Parathyroid adenoma (tissue), 2 donors: ENCODE results near the gene VPS50.

ENCODE experiments used
- H2AFZ ChIP-seq: fragments of 300-600 bp; sonication (generic); one replicate; pipeline ENCODE4 v1.7.0; 2017; ENCODE audit warnings: antibody characterized with exemption, mild to moderate bottlenecking
- H3K27ac ChIP-seq: fragments of 300-600 bp; sonication (generic); one replicate; pipeline ENCODE4 v1.7.0; 2017
- H3K27me3 ChIP-seq: fragments of 300-600 bp; sonication (generic); one replicate; pipeline ENCODE4 v1.7.0; 2017; ENCODE audit warnings: low read length; ENCODE audit not compliant: control insufficient read depth, insufficient read depth
- H3K36me3 ChIP-seq: fragments of 300-600 bp; sonication (generic); one replicate; pipeline ENCODE4 v1.7.0; 2017; ENCODE audit warnings: low read length; ENCODE audit not compliant: control insufficient read depth, insufficient read depth
- H3K4me1 ChIP-seq: fragments of 300-600 bp; sonication (generic); one replicate; pipeline ENCODE4 v1.7.0; 2017; ENCODE audit warnings: control low read depth
- H3K4me2 ChIP-seq: fragments of 300-600 bp; sonication (generic); one replicate; pipeline ENCODE4 v1.7.0; 2017; ENCODE audit warnings: low read length
- H3K4me3 ChIP-seq: fragments of 300-600 bp; sonication (generic); one replicate; pipeline ENCODE4 v1.7.0; 2017; ENCODE audit warnings: low read depth, low read length
- H3K79me2 ChIP-seq: fragments of 300-600 bp; sonication (generic); one replicate; pipeline ENCODE4 v1.7.0; 2017; ENCODE audit warnings: control low read depth
- H3K9ac ChIP-seq: fragments of 300-600 bp; sonication (generic); one replicate; pipeline ENCODE4 v1.7.0; 2017; ENCODE audit warnings: mild to moderate bottlenecking
- H3K9me3 ChIP-seq: fragments of 300-600 bp; sonication (generic); one replicate; pipeline ENCODE4 v1.7.0; 2017; ENCODE audit warnings: low read length; ENCODE audit not compliant: control insufficient read depth
- CTCF ChIP-seq: fragments of 300-600 bp; sonication (generic); IDR thresholded peaks from one replicate; pipeline ENCODE4 v1.7.0; 2017; ENCODE audit warnings: antibody characterized with exemption, mild to moderate bottlenecking
- donor health status: primary hyperparathyroidism.

Gene VPS50

GRCh38 chr7:93373537-93373936 is 141.4 kb downstream of the VPS50 start:
- Histone ChIP-seq H3K36me3 (no peaks in the 10 kb centered on the region), H3K79me2 (no peaks in the 10 kb centered on the region)
- TF ChIP-seq CTCF: no peak

DNA sequence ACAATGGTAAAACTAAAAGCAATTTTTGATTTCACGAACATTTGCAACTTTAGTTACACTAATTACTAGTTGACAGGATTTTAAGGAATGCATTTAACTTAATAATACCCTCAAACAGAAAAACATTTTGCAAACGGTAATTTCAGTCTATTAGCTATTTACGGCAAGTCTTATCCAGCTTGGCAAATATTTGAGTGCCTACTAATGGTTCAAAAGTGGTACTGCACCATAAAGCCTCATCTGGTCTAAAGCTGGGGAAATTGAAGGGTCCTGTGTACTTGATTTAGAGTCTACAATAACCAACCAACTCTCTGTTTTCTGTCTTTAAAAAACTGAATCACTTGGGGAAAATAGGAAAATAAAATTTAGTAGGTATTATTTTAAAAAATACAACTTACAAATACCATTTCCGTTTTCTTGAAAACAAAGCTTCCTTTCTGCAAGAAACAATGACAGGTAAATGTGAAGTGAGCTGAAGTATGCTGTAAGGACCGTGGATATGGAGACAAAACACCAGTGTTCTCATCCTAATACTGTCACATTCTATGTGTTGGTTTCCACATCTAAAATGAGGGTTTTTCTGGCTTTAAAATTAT is 142.3 kb downstream of the VPS50 start:
- Histone ChIP-seq H3K9ac (no peak overlapping the region), H2AFZ (peak overlapping the region; percentile 5), H3K4me1 (no peaks in the 10 kb centered on the region), H3K27ac (no peak overlapping the region), H3K36me3 (no peaks in the 10 kb centered on the region), H3K79me2 (no peaks in the 10 kb centered on the region), H3K4me3 (no peak overlapping the region), H3K9me3 (no peaks in the 10 kb centered on the region), H3K27me3 (no peaks in the 10 kb centered on the region), H3K4me2 (no peak overlapping the region)
- TF ChIP-seq CTCF: peak; percentile 53

More at GRCh38 chr7:93373537-93373936, 141.4 kb downstream of the VPS50 start:
- Histone ChIP-seq H3K9me3 (no peaks in the 10 kb centered on the region), H3K9ac (no peak overlapping the region), H3K4me3 (no peak overlapping the region), H3K27me3 (no peaks in the 10 kb centered on the region), H3K4me1 (no peaks in the 10 kb centered on the region), H3K27ac (no peak overlapping the region), H2AFZ (no peak overlapping the region), H3K4me2 (no peak overlapping the region)

DNA sequence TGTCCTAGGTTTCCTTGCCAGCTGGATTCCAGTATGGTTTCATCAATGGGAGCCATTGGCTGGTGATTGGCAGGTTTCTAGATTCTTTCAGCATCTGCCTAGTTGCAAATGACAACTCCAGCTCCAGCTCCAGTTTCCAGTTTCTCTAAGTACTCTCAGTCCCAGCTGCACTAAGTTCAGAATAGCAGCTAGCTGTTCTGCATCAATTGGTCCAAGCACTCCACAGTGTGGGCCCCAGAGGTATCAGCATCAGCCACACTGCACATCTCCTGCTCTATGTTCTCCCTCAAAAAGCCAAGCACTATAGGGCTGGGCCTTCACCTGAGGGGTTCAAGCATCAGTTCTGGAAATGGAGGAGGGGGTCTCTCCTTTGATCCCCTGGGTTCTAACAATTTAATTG is 143.4 kb downstream of the VPS50 start:
- H2AFZ ChIP-seq: no peak overlapping the region

DNA sequence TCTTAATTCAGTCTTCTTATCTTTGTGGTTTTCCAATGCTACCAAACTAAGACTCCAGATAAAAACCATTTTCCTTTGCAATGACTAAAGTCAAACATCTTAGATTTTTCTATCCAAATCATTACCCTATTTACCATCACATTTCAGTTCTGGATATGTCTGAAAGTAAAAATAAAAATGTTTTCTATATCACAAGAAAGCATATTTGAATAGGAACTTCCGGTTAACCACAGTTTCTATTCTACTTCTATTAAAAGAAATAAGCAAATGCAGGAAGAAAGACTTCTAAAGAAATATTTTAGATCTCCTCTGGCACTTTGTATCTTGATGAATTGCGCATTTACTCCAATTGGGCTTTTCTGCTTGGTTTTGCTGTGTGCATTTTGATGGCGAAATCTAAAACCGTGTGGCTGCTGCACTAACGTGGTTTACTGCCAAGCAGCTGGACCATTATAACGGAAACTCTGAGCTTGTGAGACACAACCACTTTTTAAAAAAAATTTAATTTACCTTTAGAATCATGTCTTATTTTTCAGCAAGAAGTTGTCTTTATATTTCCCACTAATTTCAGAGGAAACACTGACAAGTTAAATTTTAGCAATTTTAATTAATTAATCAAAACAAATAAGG is 146.1 kb downstream of the VPS50 start:
- Histone ChIP-seq H3K27ac (no peak overlapping the region), H3K4me1 (no peaks in the 10 kb centered on the region), H3K9ac (no peak overlapping the region), H3K4me3 (no peak overlapping the region), H3K79me2 (no peaks in the 10 kb centered on the region), H3K36me3 (no peaks in the 10 kb centered on the region), H3K27me3 (no peaks in the 10 kb centered on the region), H2AFZ (no peak overlapping the region), H3K4me2 (no peak overlapping the region), H3K9me3 (no peaks in the 10 kb centered on the region)
- no peak for TF ChIP-seq CTCF

More for the DNA sequence above, 143.4 kb downstream of the VPS50 start:
- no peak overlapping the region for H3K27ac ChIP-seq
- H3K9me3 ChIP-seq: no peaks in the 10 kb centered on the region
- no peaks in the 10 kb centered on the region for H3K79me2 ChIP-seq
- no peak for TF ChIP-seq CTCF
- H3K9ac ChIP-seq: no peak overlapping the region
- no peaks in the 10 kb centered on the region for H3K27me3 ChIP-seq
- no peaks in the 10 kb centered on the region for H3K4me1 ChIP-seq
- no peaks in the 10 kb centered on the region for H3K36me3 ChIP-seq
- H3K4me3 ChIP-seq: no peak overlapping the region
- no peak overlapping the region for H3K4me2 ChIP-seq

- no peak overlapping the region for H3K27ac ChIP-seq
- H3K4me1 ChIP-seq: no peaks in the 10 kb centered on the region
- no peaks in the 10 kb centered on the region for H3K27me3 ChIP-seq
- no peaks in the 10 kb centered on the region for H3K36me3 ChIP-seq
- no peak for TF ChIP-seq CTCF
- H2AFZ ChIP-seq: no peak overlapping the region
- H3K9me3 ChIP-seq: no peaks in the 10 kb centered on the region
- H3K4me2 ChIP-seq: no peak overlapping the region
- H3K79me2 ChIP-seq: no peaks in the 10 kb centered on the region
- H3K4me3 ChIP-seq: no peak overlapping the region
- no peak overlapping the region for H3K9ac ChIP-seq
These were observed 150.2 kb downstream of the VPS50 start for GRCh38 chr7:93382362-93382761.
